Activated T-helper 17 cell treated with anti-CD3 and anti-CD28 coated beads, Interleukin-2, amount 50 U/mL, for 72 hours (primary cell): ENCODE data around the gene TMEM255B. TPM values are rescaled to one million over a fixed set of nuclear protein-coding genes. Genes with fewer than 3 reads are reported as not detected.
"Not testable (repeated sequence)": the region's sequence is repeated elsewhere in the genome, so short reads cannot be mapped to it uniquely, and the experiment has no call there.

ENCODE experiments used
- ATAC-seq: fragments of 150-1000 bp; cut with Tn5 transposase; replicated peaks from 2 replicates; pipeline ENCODE4 v1.10.0; 2021; ENCODE audit warnings: mild to moderate bottlenecking, moderate library complexity
- H3K27ac Mint-ChIP-seq: one replicate; pipeline ENCODE4 v1.8.0; 2022; ENCODE audit warnings: mixed read lengths
- H3K27me3 Mint-ChIP-seq: one replicate; pipeline ENCODE4 v1.8.0; 2022; ENCODE audit warnings: mixed read lengths
- H3K36me3 Mint-ChIP-seq: one replicate; pipeline ENCODE4 v1.8.0; 2022; ENCODE audit warnings: low read depth, mild to moderate bottlenecking, mixed read lengths
- H3K4me1 Mint-ChIP-seq: one replicate; pipeline ENCODE4 v1.8.0; 2022; ENCODE audit warnings: mixed read lengths
- H3K4me3 Mint-ChIP-seq: one replicate; pipeline ENCODE4 v1.8.0; 2022; ENCODE audit warnings: mild to moderate bottlenecking, mixed read lengths
- H3K9me3 Mint-ChIP-seq: one replicate; pipeline ENCODE4 v1.8.0; 2022; ENCODE audit warnings: mixed read lengths
- total RNA-seq, 2 donors: library from RNA; stranded (reverse); gene quantifications; one replicate each; pipeline ENCODE4 v1.2.3, GENCODE V29; 2022

TMEM255B gene
- total RNA-seq, 2 donors from 2014 or later, result 2.0 TPM

DNA sequence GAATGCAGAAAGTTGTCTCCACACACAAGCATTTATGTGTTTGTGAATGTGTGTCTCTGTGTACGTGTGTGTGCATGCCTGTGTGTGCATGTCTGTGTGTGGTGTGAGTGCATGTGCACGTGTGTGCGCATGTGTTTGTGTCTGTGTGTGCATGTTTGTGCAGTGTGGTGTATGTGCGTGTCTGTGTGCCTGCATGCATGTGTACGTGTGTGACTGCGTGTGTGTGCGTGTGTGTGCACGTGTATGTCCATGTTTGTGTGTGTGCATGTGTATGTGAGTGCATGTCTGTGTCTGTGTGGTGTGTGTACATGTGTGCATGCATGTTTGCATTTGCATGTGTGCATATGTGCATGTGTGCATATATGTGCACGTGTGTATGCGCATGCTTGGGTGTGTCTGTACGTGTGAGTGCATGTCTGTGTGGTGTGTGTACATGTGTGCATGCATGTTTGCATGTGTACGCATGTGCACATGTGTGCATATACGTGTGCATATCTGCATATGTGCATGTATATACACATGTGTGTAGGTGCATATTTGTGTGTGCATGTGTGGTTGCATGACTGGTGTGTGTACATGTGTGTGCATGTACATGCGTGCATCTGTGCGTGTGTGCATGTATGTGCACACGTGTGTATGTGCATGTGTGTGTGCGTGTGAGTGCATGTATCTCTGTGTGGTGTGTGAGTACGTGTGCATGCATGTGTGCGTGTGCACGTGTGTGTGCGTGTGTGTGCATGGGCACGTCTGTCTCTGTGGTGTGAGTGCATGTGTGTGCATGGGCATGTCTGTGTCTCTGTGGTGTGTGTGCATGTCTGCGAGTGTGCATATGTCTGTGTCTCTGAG is 8.2 kb upstream of the TMEM255B start:
- ATAC-seq, result no peak
- Mint-ChIP-seq H3K4me1 (peaks cover 7% of the 10 kb centered on the region), H3K9me3 (peaks cover 8% of the 10 kb centered on the region), H3K36me3 (no peaks in the 10 kb centered on the region), H3K27ac (no peak overlapping the region), H3K4me3 (no peak overlapping the region), H3K27me3 (no peaks in the 10 kb centered on the region)

DNA sequence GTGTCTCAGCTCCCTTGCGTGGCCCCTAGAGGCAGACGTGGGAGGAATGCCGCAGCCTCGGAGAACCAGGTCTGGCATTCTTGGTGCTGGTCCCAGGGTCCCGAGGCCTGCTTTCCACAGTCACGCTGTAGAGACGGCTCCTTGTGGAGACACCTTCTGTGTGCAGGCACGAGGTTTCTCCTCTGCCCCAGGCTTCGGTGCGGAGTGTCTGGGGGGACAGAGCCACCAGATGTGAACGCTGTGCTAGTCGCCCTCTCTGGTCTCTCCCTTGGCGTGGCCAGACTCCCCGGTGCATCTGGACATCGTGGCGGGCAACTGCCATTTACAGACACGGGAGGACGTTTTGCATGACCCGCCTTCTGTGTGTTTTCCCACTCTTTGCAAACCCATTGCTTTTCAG is 7.5 kb upstream of the TMEM255B start:
- peaks cover 7% of the 10 kb centered on the region for H3K4me1 Mint-ChIP-seq

DNA sequence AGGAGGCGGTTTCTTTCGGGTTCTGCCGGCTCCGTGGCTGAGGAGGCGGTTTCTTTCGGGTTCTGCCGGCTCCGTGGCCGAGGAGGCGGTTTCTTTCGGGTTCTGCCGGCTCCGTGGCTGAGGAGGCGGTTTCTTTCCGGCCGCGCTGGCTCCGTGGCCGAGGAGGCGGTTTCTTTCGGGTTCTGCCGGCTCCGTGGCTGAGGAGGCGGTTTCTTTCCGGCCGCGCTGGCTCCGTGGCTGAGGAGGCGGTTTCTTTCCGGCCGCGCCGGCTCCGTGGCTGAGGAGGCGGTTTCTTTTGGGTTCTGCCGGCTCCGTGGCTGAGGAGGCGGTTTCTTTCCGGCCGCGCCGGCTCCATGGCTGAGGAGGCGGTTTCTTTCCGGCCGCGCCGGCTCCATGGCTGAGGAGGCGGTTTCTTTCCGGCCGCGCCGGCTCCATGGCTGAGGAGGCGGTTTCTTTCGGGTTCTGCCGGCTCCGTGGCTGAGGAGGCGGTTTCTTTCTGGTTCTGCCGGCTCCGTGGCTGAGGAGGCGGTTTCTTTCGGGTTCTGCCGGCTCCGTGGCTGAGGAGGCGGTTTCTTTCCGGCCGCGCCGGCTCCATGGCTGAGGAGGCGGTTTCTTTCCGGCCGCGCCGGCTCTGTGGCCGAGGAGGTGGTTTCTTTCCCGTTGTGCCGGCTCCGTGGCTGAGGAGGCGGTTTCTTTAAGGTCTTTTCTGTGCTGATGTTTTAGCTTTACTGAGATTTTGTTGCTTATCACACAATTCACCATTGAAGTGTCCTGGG is 6.6 kb upstream of the TMEM255B start:
- H3K4me1 Mint-ChIP-seq, result peaks cover 12% of the 10 kb centered on the region
- H3K4me3 Mint-ChIP-seq, ATAC-seq, H3K27ac Mint-ChIP-seq, H3K27me3 Mint-ChIP-seq, H3K9me3 Mint-ChIP-seq, H3K36me3 Mint-ChIP-seq: not testable (repeated sequence)

More for the DNA sequence above, 7.5 kb upstream of the TMEM255B start:
- Mint-ChIP-seq H3K36me3 (no peaks in the 10 kb centered on the region), H3K27me3 (no peaks in the 10 kb centered on the region), H3K4me3 (no peak overlapping the region), H3K9me3 (peaks cover 8% of the 10 kb centered on the region), H3K27ac (no peak overlapping the region)
- ATAC-seq, result no peak

DNA sequence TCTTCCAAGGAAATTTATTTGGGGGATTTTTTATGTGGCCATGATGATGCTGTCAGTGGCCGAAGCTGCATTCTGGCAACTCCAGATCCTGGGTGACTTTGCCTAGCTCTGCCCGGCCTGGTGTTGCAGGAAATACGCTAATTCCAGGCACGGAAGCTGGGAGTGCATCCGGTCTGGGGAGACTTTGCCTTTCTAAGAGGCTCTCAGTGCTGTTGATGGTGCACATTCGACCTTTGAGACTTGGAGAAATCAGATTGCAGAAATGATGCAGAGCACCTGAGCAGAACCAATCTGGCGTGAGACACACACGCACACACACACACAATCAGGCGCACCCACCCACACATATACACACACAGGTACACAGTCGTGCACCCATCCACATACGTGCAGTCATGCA is 5.9 kb upstream of the TMEM255B start:
- peaks cover 8% of the 10 kb centered on the region for H3K9me3 Mint-ChIP-seq
- no peak overlapping the region for H3K4me3 Mint-ChIP-seq
- H3K36me3 Mint-ChIP-seq, result no peaks in the 10 kb centered on the region
- no peak overlapping the region for H3K27ac Mint-ChIP-seq
- ATAC-seq, result no peak
- peaks cover 6% of the 10 kb centered on the region for H3K27me3 Mint-ChIP-seq
- H3K4me1 Mint-ChIP-seq, result peaks cover 12% of the 10 kb centered on the region

DNA sequence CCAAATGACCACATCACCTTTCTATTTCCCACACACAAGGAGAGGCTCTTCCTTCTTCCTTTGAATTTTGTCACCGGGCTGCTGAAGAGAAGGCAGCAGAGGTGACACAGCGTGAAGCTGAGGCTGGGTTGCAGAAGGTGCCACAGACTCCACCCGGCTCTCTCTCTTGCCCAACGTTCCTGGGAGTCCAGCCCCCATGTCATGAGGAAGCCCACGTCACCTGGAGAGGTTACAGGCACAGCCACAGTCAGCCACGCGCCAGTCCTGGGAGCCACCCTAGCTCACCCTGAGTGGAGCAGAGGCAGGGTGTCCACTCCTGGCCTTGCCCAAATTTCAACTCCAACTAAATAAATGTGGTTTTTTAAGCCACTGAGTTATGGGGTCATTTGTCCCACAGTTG is 4.8 kb upstream of the TMEM255B start:
- Mint-ChIP-seq H3K27ac (no peak overlapping the region), H3K36me3 (no peaks in the 10 kb centered on the region), H3K27me3 (peaks cover 7% of the 10 kb centered on the region), H3K9me3 (peaks cover 8% of the 10 kb centered on the region), H3K4me3 (no peak overlapping the region), H3K4me1 (peaks cover 14% of the 10 kb centered on the region)
- no peak for ATAC-seq

DNA sequence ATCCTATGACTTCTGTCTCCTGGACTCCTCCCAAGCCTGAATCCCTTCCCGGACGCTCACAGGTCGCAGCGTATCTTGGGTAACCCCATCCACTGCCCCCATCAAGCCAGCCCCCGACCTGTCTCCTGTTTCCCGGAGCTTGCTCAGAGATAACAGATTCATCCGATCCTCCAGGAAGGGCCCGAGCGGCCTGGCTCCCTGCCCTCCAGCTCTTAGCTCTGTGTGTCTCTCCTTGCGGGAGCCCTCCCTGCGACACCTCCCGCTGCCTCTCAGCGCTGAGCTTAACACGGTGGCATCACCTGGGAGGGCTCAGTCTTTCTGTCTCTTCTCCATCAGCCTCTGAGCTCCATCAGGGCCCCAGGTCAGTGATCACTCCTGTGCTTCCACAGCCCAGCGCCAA is 4.3 kb upstream of the TMEM255B start:
- Mint-ChIP-seq H3K9me3 (peaks cover 8% of the 10 kb centered on the region), H3K27ac (no peak overlapping the region), H3K4me1 (peaks cover 18% of the 10 kb centered on the region), H3K4me3 (no peak overlapping the region), H3K36me3 (no peaks in the 10 kb centered on the region), H3K27me3 (peaks cover 11% of the 10 kb centered on the region)
- no peak for ATAC-seq

DNA sequence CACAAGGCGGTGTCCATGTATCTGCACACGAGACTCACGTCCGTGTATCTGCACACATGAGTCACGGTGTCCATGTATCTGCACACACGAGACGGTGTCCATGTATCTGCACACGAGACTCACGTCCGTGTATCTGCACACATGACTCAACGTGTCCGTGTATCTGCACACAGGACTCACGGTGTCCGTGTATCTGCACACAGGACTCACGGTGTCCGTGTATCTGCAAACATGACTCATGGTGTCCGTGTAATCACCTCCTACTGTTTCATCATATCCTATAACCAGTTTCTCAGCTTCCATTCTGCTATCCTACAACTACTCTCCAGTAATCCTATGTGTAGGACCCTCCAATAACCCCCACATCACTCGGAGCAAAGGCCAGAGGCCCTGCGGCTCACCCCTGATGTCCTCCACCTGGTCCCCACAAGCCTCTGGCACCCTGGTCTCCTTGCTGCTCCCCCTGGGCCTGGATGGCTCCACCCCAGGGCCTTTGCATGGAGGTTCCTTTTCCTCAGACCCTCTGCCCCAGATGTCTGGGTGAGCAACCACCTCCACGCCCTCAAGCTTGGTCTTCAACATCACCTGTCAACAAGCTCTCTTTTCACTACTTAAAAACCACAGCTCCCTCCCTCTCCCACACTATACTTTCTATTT is 2.5 kb upstream of the TMEM255B start:
- peaks cover 28% of the 10 kb centered on the region for H3K27me3 Mint-ChIP-seq
- no peak overlapping the region for H3K27ac Mint-ChIP-seq
- no peak overlapping the region for H3K4me3 Mint-ChIP-seq
- H3K36me3 Mint-ChIP-seq, result no peaks in the 10 kb centered on the region
- ATAC-seq, result no peak
- H3K9me3 Mint-ChIP-seq, result no peaks in the 10 kb centered on the region
- peaks cover 17% of the 10 kb centered on the region for H3K4me1 Mint-ChIP-seq

DNA sequence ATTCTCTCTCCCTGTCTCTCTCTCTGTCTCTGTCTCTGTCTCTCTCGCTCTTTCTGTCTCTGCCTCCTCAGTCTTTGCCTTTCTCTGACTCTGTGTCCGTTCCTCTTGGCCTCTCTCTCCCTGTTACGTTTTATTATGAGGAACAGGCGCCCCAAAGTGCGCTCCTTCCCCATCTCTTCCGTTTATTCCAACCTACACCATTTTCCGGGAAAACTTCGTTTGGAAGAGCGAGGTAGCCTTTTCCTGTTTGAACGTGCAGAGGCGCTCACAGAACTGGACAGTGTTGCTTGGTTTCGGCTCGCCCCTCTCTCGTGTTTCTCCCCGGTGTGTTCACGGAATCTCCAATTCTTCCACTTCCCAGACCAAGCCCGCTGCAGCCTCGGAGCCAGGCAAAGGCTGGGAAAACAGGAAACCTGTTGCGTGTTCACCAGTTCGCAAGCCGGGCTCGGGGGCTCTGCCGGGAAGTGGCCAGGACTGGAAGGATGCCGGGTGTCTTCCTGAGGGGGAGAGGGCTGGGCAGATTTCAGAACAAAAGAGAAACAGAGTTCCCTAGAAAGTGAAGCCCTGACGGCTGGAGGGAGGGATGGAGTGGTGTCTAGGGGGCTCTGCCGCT is 605 bp downstream of the TMEM255B start:
- H3K9me3 Mint-ChIP-seq, result no peaks in the 10 kb centered on the region
- H3K4me1 Mint-ChIP-seq, result peaks cover 17% of the 10 kb centered on the region
- ATAC-seq, result no peak
- no peaks in the 10 kb centered on the region for H3K36me3 Mint-ChIP-seq
- peaks cover 41% of the 10 kb centered on the region for H3K27me3 Mint-ChIP-seq
- H3K4me3 Mint-ChIP-seq, result peak overlapping the region; percentile 98
- peak overlapping the region; percentile 19 for H3K27ac Mint-ChIP-seq

DNA sequence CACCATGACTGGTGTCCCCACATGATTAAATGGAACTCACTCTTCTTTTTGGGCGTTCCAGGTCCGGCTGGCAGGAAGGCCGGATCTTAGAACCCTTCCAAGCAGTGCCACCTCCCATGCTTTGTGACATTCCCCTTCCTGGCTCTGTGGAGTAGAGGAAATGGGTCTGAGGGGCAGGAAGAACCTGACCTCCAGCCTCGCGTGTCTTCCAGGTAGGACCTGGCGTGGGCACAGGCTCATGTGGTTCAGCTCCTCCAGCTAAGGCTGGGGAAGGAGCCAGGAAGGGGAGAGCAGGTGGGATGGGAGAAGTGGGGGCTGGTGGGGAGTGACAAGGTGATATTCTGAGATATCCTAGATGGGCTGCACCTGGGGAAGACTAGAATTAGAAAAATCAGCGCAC is 2.1 kb downstream of the TMEM255B start:
- ATAC-seq, result no peak
- Mint-ChIP-seq H3K36me3 (no peaks in the 10 kb centered on the region), H3K27me3 (peaks cover 41% of the 10 kb centered on the region), H3K9me3 (no peaks in the 10 kb centered on the region), H3K4me1 (peaks cover 17% of the 10 kb centered on the region), H3K4me3 (no peak overlapping the region), H3K27ac (no peak overlapping the region)

DNA sequence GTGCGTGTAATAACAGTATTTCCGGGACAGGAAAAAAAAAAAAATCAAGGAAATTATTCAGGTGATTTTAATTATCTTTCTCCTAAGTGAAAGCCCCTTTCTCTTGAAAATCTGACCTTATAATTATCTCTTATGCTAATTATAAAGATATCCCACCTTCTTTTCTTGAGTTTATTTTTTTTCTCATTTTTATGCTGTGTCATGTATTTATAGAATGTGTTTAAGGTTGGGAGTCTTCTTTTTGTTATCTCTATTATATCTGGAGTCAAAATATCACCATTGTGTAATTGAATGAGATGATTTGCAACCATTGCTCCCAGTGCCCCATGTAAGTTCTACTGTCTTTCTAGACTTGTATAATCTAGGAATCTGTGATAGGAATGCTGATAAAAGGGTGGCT is 3.0 kb downstream of the TMEM255B start:
- Mint-ChIP-seq H3K36me3 (no peaks in the 10 kb centered on the region), H3K4me3 (no peak overlapping the region), H3K4me1 (peaks cover 13% of the 10 kb centered on the region), H3K9me3 (no peaks in the 10 kb centered on the region), H3K27me3 (peaks cover 40% of the 10 kb centered on the region), H3K27ac (no peak overlapping the region)
- no peak for ATAC-seq

DNA sequence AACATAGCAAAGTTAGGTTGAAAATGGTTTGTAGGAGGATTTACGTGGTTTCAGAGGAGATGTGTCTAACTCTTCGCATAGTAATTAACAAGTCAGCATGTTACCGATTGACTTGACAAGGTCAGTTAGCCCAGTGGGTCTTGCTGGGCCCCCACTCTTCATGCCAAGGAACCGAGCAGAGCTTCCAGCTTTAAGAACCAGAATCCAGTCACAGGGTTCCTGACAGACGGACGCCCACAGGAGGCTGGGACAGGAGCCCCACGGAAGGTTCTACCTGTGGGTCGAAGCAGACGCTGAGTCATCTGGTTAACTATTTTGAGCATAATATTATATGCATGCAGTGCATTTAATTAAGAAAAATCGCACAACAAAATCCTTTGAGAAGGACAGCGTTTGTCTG is 3.5 kb downstream of the TMEM255B start:
- Mint-ChIP-seq H3K9me3 (no peaks in the 10 kb centered on the region), H3K27ac (no peak overlapping the region), H3K36me3 (no peaks in the 10 kb centered on the region), H3K4me1 (peaks cover 11% of the 10 kb centered on the region), H3K4me3 (no peak overlapping the region), H3K27me3 (peaks cover 39% of the 10 kb centered on the region)
- ATAC-seq, result no peak

DNA sequence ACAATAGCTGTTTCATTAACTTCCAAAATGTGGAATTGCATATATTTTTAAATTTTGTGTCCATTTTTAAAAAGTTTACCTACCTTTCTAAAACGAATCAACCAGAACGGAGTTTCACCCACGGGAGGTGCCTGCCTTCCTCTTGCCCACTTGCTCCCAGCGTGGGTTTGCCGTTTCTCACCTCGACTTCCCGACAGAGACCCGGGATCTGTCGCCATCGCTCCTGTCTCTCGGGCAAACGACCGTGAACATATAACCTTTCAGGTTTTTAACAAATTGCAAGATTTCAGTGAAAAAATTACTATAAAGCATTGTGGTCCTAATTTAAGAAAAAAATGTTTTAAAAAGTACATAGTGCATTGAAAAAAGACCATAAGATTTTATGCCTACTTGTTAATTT is 4.2 kb downstream of the TMEM255B start:
- peaks cover 35% of the 10 kb centered on the region for H3K27me3 Mint-ChIP-seq
- no peaks in the 10 kb centered on the region for H3K9me3 Mint-ChIP-seq
- H3K36me3 Mint-ChIP-seq, result no peaks in the 10 kb centered on the region
- H3K4me1 Mint-ChIP-seq, result peaks cover 11% of the 10 kb centered on the region
- ATAC-seq, result no peak
- H3K4me3 Mint-ChIP-seq, result no peak overlapping the region
- H3K27ac Mint-ChIP-seq, result no peak overlapping the region

DNA sequence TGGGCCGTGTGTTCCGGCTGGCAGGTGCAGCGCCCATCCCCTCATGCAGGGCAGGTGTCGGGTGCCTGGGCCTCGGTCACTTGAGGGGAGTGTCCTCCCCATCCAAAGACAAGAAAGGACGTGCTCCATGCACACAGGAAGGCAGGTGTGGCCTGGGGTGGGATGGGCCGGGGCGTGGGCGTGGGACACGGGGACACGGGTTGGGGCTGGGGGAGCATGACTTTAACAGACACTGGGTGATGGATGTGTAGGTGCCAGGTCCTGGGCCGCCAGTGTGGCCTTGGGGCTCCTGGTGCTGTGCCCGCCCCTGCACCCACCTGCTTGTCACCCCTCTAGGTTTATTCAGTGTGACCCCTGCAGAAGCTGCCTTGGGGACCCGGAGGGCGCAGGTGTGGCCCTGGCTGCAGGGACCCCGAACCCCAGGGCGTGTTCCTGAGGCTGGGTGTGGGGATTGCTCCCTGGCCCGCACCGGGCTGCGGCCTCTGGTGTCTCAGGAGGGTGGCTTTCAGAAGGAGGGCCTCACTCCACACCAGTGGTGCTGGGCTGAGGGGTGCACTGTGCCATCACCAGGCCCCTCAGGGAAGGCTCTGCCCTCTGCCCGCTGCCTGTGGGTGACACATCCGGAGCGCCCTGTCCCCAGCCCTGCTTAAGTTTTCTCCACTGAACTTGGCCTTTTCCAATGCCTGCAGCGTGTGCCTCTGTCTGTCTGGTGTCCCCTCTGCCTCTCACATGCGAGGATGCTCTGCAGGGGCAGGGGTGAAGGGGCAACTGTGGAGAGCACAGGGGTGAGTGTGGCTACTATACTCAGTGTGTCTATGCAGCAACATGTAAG is 5.2 kb downstream of the TMEM255B start:
- H3K27me3 Mint-ChIP-seq, result peaks cover 35% of the 10 kb centered on the region
- ATAC-seq, result no peak
- H3K9me3 Mint-ChIP-seq, result no peaks in the 10 kb centered on the region
- H3K4me3 Mint-ChIP-seq, result no peak overlapping the region
- H3K36me3 Mint-ChIP-seq, result no peaks in the 10 kb centered on the region
- no peak overlapping the region for H3K27ac Mint-ChIP-seq
- H3K4me1 Mint-ChIP-seq, result peaks cover 11% of the 10 kb centered on the region
